H54 (cell line): Measurements from ENCODE around the gene SCN2B.

ENCODE experiments used
- DNase-seq: peaks from one replicate; pipeline ENCODE4 v3.0.0; 2011; ENCODE audit warnings: low spot score, mixed read lengths; ENCODE audit not compliant: insufficient read length
- FAIRE-seq: peaks from 3 replicates; lab custom pipeline; 2011; peaks lifted over from hg19 to GRCh38; lab: Jason Lieb, UNC
- POLR2A ChIP-seq: IDR thresholded peaks from 2 replicates; pipeline ENCODE4 v1.6.1; 2011; ENCODE audit warnings: low read depth, mild to moderate bottlenecking, low read length

Gene SCN2B

GRCh38 chr11:118145285-118146227 is 30.9 kb downstream of the SCN2B start:
- FAIRE-seq (no peak), DNase-seq (peak; percentile 88)
- no peak for TF ChIP-seq POLR2A

DNA sequence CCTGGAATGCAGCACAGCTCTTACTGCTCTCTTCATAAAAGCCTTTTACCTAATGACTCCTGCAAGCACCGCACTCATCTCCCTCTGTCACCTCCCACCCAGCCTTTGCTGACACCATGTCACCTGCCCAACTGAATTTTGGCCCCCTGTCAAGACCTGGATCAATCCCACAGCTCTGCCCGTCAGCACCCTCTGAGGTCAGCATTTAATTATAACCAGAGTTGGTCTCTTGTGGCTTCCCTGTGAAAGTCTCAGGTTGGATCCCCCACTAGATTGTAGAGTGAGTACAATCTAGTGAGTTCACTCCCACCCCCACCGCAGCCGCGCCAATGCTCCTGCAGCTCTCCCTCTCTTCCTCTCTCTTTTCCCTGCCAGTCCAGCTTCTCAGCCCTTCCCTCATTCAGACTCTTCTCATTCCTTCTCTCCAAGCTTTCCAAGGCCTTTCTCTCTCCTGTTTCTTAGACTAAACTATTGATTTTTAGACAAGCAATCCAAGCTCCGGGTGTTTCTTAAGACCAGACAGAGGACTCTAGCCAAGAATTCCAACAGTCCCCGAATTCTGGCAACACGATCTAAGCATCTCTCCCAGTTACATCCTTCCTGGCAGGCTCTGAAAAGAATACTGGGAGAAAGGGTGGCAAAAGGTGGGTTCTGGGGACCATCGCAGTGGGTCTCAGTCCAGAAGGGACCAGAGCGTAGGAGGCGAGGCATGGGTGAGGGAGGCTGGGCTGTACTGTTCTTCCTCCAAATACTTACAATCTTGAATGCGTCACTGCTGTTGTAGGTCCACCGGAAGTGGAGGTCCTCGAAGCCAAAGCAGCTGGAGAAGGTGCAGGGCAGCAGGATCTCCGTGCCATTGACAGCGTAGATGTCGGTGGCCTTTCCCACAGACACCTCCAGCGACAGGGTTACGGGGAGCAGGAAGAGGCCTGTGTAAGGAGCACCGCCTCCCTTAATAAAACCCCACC is 31.9 kb downstream of the SCN2B start:
- DNase-seq, result no peak
- no peak for TF ChIP-seq POLR2A
- no peak for FAIRE-seq

DNA sequence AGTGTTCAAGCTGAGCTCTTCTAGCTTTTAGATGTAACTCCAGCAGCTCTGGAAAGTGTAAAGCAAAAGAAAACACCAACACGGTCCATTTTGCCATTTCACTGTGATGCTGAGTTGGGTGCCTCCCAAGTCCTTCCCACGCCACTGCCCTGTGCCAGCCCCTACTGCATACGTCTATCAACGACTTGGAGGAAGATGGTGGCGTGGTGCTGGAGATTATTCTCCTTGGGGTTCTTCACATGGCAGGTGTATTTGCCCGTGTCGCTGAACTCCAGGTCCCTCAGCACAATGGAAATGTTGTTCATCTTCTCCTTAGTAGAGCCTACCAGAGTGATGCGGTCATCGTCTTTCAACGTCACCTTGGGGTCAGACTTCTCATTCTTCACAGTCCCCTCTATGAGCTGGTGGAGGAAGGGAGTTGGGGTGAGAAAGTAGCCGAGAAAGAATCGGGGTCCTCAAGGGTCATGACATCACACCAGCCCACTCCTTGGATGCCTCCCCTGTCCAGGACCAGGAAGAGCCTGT is 32.7 kb downstream of the SCN2B start:
- TF ChIP-seq POLR2A, result no peak
- FAIRE-seq (no peak), DNase-seq (no peak)

GRCh38 chr11:118142809-118143208 is 33.6 kb downstream of the SCN2B start:
- FAIRE-seq (no peak), DNase-seq (no peak)
- TF ChIP-seq POLR2A, result no peak

- FAIRE-seq (no peak), DNase-seq (no peak)
Measured at GRCh38 chr11:118142081-118142480, 34.4 kb downstream of the SCN2B start.

DNA sequence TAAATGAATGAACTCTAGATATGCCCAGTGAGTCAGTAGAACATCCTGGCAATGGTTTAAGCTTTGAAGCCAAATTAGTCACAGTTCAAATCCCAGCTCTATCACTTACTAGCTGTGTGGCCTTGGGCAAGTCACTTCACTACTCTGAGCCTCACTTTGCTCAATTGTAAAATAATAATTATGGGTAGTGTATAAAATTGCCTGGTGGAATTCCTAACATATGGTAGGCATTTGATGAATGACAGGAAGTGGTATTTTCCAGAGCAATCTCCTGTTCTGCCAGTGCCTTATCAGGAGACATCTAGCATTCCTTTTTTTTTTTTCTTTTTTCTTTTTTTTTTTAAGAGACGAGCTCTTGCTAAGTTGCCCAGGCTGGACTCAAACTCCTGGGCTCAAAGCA is 36.9 kb downstream of the SCN2B start:
- TF ChIP-seq POLR2A, result no peak

More at GRCh38 chr11:118142081-118142480, 34.4 kb downstream of the SCN2B start:
- no peak for TF ChIP-seq POLR2A

DNA sequence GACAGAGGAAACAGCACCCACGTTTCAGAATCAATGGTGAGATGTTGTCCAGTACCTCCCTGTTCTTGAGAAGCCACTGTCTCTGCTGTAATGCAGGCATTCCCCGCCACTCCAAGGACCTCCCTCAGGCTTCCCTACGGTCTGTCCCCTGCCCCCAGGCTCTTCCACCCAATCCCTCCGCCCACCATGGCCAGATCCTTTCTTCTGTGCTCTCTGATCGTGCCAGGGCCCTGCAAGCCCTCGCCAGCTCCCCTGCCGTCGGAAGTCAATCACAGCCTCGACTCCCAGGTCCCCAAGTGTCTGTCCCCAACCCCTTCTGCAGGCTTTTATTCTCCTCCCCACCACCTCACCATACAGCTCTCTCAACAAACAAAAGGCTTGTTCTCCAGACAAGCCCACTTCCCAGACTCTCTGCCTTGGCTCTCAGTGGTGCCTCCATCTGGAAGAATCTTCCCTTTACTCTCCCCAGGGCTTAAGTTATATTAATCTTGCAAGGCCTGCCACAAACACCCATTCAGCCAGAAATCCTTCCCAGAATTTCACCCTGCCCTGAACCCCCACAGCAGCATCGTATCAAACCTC is 37.5 kb downstream of the SCN2B start:
- no peak for DNase-seq
- no peak for TF ChIP-seq POLR2A
- FAIRE-seq, result no peak

More for the DNA sequence above, 36.9 kb downstream of the SCN2B start:
- DNase-seq (no peak), FAIRE-seq (no peak)

GRCh38 chr11:118136801-118137200 is 39.6 kb downstream of the SCN2B start:
- no peak for FAIRE-seq
- DNase-seq, result no peak
- no peak for TF ChIP-seq POLR2A

DNA sequence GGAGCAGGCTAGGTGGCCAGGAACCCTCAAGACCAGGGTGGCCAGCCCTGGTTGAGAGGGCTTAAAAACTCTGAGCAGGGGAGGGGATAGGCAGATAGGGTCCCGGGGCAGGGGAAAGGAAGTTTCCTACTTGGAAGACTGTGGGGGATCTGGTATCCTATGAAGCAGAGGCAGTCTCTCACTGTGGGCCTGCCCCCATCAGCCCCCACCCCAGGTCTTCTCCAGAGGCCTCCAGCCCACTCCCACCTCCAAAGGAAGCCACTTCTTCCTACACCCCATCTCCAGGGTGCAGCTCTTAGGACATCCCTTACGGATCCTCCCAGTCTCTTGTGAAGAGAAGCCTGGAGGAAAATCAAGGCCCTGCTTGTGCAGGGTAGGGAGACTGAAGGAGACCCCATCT is 40.1 kb downstream of the SCN2B start:
- TF ChIP-seq POLR2A, result no peak
- FAIRE-seq, result no peak
- DNase-seq, result no peak

GRCh38 chr11:118135796-118136165 is 40.7 kb downstream of the SCN2B start:
- FAIRE-seq, result no peak

GRCh38 chr11:118135051-118135795 is 41.2 kb downstream of the SCN2B start:
- FAIRE-seq, result no peak

More at GRCh38 chr11:118135796-118136165, 40.7 kb downstream of the SCN2B start:
- no peak for DNase-seq
- TF ChIP-seq POLR2A, result no peak

GRCh38 chr11:118133816-118134215 is 42.6 kb downstream of the SCN2B start:
- DNase-seq (no peak), FAIRE-seq (no peak)
- TF ChIP-seq POLR2A, result no peak

More at GRCh38 chr11:118135051-118135795, 41.2 kb downstream of the SCN2B start:
- TF ChIP-seq POLR2A, result no peak
- DNase-seq, result no peak
